HepG2 (cell line): Measurements from ENCODE around the gene TOB2. TPM values are rescaled to one million over a fixed set of nuclear protein-coding genes. Genes with fewer than 3 reads are reported as not detected.

ENCODE experiments used
- ARNT ChIP-seq: fragments of 450-650 bp; IDR thresholded peaks from 2 replicates; pipeline ENCODE4 v1.6.1; 2017
- CHCHD3 ChIP-seq: sonication (generic); formaldehyde crosslinking; IDR thresholded peaks from 2 replicates; pipeline ENCODE4 v1.8.0; 2022; ENCODE audit warnings: mild to moderate bottlenecking, missing genetic modification reagents, moderate library complexity
- DNMT1 ChIP-seq: sonication (generic); formaldehyde crosslinking; IDR thresholded peaks from 2 replicates; pipeline ENCODE4 v1.5.1; 2020; ENCODE audit warnings: mild to moderate bottlenecking, missing genetic modification reagents
- HNF4G ChIP-seq, 2 experiments: sonication (generic) in 1 of 2; formaldehyde crosslinking in 1 of 2; IDR thresholded peaks; 2 replicates each; pipeline versions ENCODE4 v1.4.0 to v1.6.1; 2011 to 2020; ENCODE audit warnings: borderline replicate concordance in 2 of 2, low read depth in 2 of 2, mild to moderate bottlenecking in 2 of 2, low read length in 1 of 2, missing genetic modification reagents in 1 of 2, moderate library complexity in 1 of 2
- KAT8 ChIP-seq: IDR thresholded peaks from 2 replicates; pipeline ENCODE4 v1.6.1; 2016; ENCODE audit warnings: missing genetic modification reagents, missing compliant biosample characterization
- REXO4 ChIP-seq: sonication (generic); formaldehyde crosslinking; IDR thresholded peaks from 2 replicates; pipeline ENCODE4 v1.8.0; 2022; ENCODE audit warnings: missing genetic modification reagents, mild to moderate bottlenecking, borderline replicate concordance
- TOE1 ChIP-seq: sonication (generic); formaldehyde crosslinking; IDR thresholded peaks from 2 replicates; pipeline ENCODE4 v1.4.0; 2020; ENCODE audit warnings: mild to moderate bottlenecking, missing genetic modification reagents
- TOPORS ChIP-seq: sonication (generic); formaldehyde crosslinking; IDR thresholded peaks from 2 replicates; pipeline ENCODE4 v1.8.0; 2023; ENCODE audit warnings: mild to moderate bottlenecking, missing genetic modification reagents
- ZBTB21 ChIP-seq: sonication (generic); formaldehyde crosslinking; IDR thresholded peaks from 2 replicates; pipeline ENCODE4 v1.4.0; 2020; ENCODE audit warnings: missing genetic modification reagents
- ZNF180 ChIP-seq: sonication (generic); formaldehyde crosslinking; IDR thresholded peaks from 2 replicates; pipeline ENCODE4 v1.4.0; 2020; ENCODE audit warnings: low read depth, missing genetic modification reagents, borderline replicate concordance
- ZNF263 ChIP-seq: sonication (generic); formaldehyde crosslinking; IDR thresholded peaks from 2 replicates; pipeline ENCODE4 v1.4.0; 2020; ENCODE audit warnings: missing genetic modification reagents
- ZNF749 ChIP-seq: sonication (generic); formaldehyde crosslinking; IDR thresholded peaks from 2 replicates; pipeline ENCODE4 v1.8.0; 2022; ENCODE audit warnings: mild to moderate bottlenecking, missing genetic modification reagents, moderate library complexity, borderline replicate concordance
- polyA plus RNA-seq, 8 experiments: library from polyadenylated mRNA; depleted of rRNA in 3 of 8; stranded (reverse) in 7 of 8; unstranded in 1 of 8; fragments of >200 nt; fragmentation: Illumina TruSeq in 4 of 8; extraction: Trizol in 4 of 8; gene quantifications; 2 replicates each; pipeline versions ENCODE4 v1.2.1 to v1.2.3, GENCODE V29; 2011 to 2016; ENCODE audit warnings: low read depth in 4 of 8, missing spikeins in 1 of 8, mixed read lengths in 1 of 8; ENCODE audit not compliant: insufficient read depth in 1 of 8
- total RNA-seq, 5 experiments: library from RNA; depleted of rRNA; stranded (reverse); fragments of >200 nt; fragmentation: Illumina TruSeq; extraction: Trizol; gene quantifications; 2 replicates each; pipeline ENCODE4 v1.2.3, GENCODE V29; 2016; ENCODE audit warnings: low read depth in 1 of 5
- TF ChIP-seq, protein P1 (sequence below): sonication (generic); IDR thresholded peaks from 2 replicates; pipeline ENCODE4 v1.6.1; 2016; ENCODE audit warnings: low read depth, borderline replicate concordance
- TF ChIP-seq, protein P2 (sequence below): sonication (generic); formaldehyde crosslinking; IDR thresholded peaks from 2 replicates; pipeline ENCODE4 v1.4.0; 2020; ENCODE audit warnings: missing genetic modification reagents
- TF ChIP-seq, protein P3 (sequence below): sonication (generic); formaldehyde crosslinking; IDR thresholded peaks from 2 replicates; pipeline ENCODE4 v1.5.0; 2020; ENCODE audit warnings: missing genetic modification reagents
- TF ChIP-seq, protein P4 (sequence below): sonication (generic); formaldehyde crosslinking; IDR thresholded peaks from 2 replicates; pipeline ENCODE4 v1.4.0; 2020; ENCODE audit warnings: missing genetic modification reagents, borderline replicate concordance
- TF ChIP-seq, protein P5 (sequence below): IDR thresholded peaks from 2 replicates; pipeline ENCODE4 v1.6.1; 2018; ENCODE audit warnings: missing genetic modification reagents, mild to moderate bottlenecking, missing compliant biosample characterization
- TF ChIP-seq, protein P6 (sequence below): sonication (generic); formaldehyde crosslinking; IDR thresholded peaks from 2 replicates; pipeline ENCODE4 v1.4.0; 2020; ENCODE audit warnings: missing genetic modification reagents
- TF ChIP-seq, protein P7 (sequence below): sonication (generic); formaldehyde crosslinking; IDR thresholded peaks from 2 replicates; pipeline ENCODE4 v1.4.0; 2020; ENCODE audit warnings: missing genetic modification reagents; ENCODE audit errors: not compliant biosample characterization

TOB2 gene
- total and polyA plus RNA-seq, 2 of the 13 experiments (the other 11 are each of a cell fraction or from before 2014, with no cell fraction given), result 12.2 to 13.7 TPM

DNA sequence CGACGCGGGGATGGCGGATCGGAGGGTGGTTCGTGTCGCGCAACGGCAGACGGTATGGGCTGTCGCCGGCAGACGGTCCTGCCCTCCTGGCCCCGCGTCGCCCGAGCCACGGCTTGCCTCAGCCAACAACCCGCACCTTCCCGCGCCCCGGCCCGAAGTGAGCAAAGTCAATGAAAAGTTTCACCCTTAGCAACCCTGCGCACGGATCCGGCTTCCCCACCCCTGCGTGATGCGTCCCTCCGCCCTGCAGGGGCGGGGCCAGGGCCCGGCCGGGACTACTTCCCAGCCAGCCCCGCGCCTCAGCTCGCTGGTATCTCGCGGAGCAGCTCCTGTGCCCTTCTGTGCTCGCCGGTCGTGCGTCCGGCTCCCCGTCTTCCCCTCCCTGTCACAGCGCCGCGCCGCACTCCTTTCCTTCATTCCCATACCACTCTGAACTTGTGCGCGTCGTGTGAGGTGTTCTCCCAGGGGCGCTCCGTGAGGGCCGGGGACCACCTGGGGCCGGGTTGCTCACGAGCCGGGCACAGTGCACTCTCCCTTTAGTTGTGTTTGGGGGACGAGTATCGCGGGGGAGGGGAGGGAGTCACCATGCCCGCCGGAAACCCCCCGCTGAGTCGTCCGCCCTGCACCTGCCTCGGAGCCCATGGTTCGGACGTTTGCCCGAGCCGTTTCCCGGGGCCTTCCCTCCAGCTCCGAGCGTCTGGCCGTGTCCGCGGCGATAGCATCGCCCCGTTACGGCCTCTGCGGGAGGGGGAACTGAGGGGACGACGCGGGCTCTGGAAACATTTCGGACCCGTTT lies at the start of gene TOB2 (continued):
- TF ChIP-seq TOPORS (CRISPR knock-in tag) (peak; percentile 65), ARNT (no peak), KAT8 (CRISPR knock-in tag) (peak; percentile 94), DNMT1 (CRISPR knock-in tag) (peak; percentile 94), ZBTB21 (peak; percentile 61), ZNF749 (CRISPR knock-in tag) (peak; percentile 58; the same call in 1 of the 2 replicates), REXO4 (CRISPR knock-in tag) (0 out of 2 replicates have a peak, but pooled peaks have one; percentile 13), TOE1 (peak; percentile 97), CHCHD3 (CRISPR knock-in tag) (peak; percentile 94), ZNF263 (peak; percentile 95), ZNF180 (no peak), HNF4G (IDR thresholded peaks at IDR 0.05; ENCODE audit: borderline replicate concordance, low read depth, low read length) (peak; percentile 82), HNF4G (CRISPR knock-in tag; IDR thresholded peaks at IDR 0.05; ENCODE audit: borderline replicate concordance, low read depth) (peak; percentile 30; the same call in 1 of the 2 replicates)
- TF ChIP-seq, protein P1, sequence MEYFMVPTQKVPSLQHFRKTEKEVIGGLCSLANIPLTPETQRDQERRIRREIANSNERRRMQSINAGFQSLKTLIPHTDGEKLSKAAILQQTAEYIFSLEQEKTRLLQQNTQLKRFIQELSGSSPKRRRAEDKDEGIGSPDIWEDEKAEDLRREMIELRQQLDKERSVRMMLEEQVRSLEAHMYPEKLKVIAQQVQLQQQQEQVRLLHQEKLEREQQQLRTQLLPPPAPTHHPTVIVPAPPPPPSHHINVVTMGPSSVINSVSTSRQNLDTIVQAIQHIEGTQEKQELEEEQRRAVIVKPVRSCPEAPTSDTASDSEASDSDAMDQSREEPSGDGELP, result peak; percentile 67; the same call in 1 of the 2 replicates
- TF ChIP-seq, protein P2, sequence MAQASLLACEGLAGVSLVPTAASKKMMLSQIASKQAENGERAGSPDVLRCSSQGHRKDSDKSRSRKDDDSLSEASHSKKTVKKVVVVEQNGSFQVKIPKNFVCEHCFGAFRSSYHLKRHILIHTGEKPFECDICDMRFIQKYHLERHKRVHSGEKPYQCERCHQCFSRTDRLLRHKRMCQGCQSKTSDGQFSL (CRISPR knock-in tag), result peak; percentile 85; the same call in 1 of the 2 replicates
- TF ChIP-seq, protein P3, sequence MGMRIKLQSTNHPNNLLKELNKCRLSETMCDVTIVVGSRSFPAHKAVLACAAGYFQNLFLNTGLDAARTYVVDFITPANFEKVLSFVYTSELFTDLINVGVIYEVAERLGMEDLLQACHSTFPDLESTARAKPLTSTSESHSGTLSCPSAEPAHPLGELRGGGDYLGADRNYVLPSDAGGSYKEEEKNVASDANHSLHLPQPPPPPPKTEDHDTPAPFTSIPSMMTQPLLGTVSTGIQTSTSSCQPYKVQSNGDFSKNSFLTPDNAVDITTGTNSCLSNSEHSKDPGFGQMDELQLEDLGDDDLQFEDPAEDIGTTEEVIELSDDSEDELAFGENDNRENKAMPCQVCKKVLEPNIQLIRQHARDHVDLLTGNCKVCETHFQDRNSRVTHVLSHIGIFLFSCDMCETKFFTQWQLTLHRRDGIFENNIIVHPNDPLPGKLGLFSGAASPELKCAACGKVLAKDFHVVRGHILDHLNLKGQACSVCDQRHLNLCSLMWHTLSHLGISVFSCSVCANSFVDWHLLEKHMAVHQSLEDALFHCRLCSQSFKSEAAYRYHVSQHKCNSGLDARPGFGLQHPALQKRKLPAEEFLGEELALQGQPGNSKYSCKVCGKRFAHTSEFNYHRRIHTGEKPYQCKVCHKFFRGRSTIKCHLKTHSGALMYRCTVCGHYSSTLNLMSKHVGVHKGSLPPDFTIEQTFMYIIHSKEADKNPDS, result peak; percentile 48; the same call in 1 of the 2 replicates
- TF ChIP-seq, protein P4, sequence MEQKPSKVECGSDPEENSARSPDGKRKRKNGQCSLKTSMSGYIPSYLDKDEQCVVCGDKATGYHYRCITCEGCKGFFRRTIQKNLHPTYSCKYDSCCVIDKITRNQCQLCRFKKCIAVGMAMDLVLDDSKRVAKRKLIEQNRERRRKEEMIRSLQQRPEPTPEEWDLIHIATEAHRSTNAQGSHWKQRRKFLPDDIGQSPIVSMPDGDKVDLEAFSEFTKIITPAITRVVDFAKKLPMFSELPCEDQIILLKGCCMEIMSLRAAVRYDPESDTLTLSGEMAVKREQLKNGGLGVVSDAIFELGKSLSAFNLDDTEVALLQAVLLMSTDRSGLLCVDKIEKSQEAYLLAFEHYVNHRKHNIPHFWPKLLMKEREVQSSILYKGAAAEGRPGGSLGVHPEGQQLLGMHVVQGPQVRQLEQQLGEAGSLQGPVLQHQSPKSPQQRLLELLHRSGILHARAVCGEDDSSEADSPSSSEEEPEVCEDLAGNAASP, result peak; percentile 90
- TF ChIP-seq, protein P5, sequence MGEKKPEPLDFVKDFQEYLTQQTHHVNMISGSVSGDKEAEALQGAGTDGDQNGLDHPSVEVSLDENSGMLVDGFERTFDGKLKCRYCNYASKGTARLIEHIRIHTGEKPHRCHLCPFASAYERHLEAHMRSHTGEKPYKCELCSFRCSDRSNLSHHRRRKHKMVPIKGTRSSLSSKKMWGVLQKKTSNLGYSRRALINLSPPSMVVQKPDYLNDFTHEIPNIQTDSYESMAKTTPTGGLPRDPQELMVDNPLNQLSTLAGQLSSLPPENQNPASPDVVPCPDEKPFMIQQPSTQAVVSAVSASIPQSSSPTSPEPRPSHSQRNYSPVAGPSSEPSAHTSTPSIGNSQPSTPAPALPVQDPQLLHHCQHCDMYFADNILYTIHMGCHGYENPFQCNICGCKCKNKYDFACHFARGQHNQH (CRISPR knock-in tag), result peak; percentile 98
- TF ChIP-seq, protein P6, sequence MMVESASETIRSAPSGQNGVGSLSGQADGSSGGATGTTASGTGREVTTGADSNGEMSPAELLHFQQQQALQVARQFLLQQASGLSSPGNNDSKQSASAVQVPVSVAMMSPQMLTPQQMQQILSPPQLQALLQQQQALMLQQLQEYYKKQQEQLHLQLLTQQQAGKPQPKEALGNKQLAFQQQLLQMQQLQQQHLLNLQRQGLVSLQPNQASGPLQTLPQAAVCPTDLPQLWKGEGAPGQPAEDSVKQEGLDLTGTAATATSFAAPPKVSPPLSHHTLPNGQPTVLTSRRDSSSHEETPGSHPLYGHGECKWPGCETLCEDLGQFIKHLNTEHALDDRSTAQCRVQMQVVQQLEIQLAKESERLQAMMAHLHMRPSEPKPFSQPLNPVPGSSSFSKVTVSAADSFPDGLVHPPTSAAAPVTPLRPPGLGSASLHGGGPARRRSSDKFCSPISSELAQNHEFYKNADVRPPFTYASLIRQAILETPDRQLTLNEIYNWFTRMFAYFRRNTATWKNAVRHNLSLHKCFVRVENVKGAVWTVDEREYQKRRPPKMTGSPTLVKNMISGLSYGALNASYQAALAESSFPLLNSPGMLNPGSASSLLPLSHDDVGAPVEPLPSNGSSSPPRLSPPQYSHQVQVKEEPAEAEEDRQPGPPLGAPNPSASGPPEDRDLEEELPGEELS (CRISPR knock-in tag), result no peak; the same call in 1 of the 2 replicates
- TF ChIP-seq, protein P7, sequence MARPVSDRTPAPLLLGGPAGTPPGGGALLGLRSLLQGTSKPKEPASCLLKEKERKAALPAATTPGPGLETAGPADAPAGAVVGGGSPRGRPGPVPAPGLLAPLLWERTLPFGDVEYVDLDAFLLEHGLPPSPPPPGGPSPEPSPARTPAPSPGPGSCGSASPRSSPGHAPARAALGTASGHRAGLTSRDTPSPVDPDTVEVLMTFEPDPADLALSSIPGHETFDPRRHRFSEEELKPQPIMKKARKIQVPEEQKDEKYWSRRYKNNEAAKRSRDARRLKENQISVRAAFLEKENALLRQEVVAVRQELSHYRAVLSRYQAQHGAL (CRISPR knock-in tag), result peak; percentile 99
